Activated CD4-positive, alpha-beta T cell treated with anti-CD3 and anti-CD28 coated beads, Interleukin-2, amount 50 U/mL, for 24 hours (primary cell): ENCODE results near the gene GPC5.

Experiments
- DNase-seq, 2 donors: peaks; one replicate each; pipeline ENCODE4 v3.0.0-alpha.2; 2020; ENCODE audit warnings: low read depth in 1 of 2, low spot score in 1 of 2

GPC5 gene

DNA sequence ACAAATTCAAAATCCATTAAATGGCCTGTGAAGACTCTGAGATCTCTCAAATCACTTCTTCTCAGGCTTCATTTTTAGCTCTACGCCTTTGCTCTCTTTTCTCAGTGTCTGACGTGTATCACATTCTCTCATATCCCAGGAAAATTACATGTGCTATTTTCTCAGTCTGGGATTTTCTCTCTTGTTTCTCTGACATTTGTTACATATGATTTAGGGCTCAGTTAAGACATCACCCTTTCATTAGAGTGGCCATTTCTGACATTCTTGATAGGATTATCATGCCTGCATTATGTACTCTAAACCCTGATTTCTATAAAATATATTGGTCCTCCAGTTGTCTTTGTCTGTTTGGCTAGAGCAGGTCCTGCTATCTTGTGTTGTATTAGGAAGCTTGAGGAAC is 136.6 kb downstream of the GPC5 start:
- no peak for DNase-seq

DNA sequence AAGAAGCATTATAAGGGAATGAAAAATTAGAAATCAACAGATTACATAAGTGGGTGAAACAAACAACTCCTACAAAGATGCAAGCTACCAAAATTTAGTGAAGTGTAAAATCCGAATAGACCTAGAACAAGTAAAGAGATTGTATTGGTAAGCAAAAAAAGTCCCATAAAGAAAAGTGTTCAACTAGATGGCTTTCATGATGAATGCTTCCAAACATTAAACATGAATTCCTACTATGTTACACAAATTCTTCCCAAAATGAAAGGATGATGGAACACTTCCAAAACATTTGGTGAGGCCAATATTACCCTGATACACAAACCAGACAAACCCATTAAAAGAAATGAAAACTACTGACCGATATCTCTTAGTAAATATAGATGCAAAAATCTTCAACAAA is 139.0 kb downstream of the GPC5 start:
- DNase-seq, result no peak

DNA sequence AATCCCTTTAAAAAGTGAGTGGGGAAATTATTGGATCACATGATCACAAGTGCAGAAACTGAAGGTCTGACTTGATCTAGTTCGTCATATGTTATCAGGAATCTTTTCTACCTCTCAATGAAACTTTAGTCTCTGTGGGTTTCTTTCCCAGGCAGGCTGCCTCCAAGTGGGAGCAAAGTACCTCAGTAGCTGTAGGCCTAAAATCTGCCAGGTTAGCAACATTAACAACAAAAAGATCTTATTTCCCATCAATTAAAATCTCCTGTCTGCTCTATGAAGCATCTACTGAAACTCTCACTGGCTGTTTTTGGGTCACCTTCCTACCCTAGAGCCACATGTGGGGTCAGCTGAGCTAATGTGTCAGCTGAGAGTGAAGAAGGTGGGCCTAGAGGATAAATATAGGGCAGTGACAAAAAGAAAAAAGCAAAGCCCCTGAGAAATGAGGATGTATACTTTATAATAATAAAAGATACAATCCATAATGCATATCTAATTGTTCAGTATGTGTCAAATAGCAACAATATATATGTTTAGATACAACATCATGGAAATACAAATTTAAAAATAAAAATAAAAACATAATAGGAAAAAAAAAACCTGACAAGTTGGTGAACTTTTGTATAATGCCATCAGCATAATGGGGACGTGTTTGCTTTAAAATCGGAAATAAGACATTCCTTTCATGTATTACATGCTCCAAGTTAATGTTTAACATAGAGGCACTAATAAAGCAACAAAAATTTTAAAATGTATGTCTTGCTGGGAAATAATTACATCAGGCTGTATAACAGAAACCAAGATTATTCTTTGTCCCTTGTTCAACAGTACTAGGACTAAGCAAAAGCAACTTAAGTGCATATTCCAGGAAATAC is 141.1 kb downstream of the GPC5 start:
- no peak for DNase-seq

DNA sequence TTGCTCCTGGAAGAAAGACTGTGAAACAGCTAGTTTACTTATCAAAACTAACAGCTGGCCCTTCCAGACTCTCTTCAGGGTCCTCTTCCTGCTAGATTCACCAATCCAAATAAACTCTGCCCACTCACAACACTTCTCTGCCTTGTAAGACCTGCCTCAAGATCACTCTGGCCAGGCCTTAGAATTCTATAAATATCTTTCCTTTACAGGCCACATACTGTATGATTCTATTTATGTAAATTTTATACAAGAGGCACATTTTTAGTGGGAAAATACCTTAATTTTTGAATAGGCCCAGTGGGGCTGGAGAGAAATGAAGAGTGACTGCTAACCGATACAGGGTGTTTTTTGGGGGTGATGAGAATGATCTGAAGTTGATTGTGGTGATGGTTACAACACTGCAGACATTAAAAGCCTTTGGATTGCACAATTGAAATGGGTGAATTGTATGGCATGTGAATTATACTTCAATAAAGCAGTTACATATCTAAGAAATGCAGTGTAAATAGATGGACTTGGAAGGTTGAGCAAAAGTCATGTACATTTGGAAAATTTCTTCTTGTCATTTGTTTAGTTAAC is 141.8 kb downstream of the GPC5 start:
- DNase-seq, result no peak

DNA sequence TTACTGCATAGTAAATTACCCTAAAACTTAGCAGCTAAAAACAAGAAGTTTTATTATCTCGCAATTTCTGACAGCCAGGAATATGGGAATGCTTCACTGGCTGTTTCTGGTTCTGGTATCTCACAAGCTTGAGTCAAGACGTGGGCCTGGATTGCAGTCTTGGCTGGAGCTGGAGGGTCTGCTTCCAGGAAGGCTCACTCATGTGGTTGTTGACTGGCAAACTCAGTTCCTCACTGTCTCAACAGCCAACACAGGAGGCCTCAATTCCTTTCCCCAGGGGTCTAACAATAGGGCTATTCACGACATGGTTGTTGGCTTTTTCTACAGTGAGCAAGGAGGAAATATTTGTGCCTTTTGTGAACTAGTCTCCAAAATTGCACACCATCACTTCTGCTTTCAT is 146.3 kb downstream of the GPC5 start:
- DNase-seq, result no peak

DNA sequence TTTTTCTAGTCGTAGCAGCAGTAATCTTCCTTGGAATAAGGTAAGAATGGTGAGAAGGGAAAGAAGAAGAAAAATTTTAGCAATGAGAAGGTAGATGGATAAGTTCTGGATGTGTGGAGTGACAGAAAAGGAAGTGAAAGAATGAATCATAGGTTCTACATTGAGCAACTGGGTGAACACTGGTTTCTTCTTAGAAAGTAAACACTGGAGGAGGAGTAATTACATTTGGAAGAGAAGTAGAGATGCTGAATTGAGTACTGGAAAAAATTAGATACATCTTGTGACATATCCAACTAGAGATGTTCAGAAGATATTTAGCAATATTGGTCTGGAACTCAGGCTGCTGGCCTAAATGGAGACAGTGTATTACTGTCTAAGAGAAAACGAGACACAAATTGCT is 148.5 kb downstream of the GPC5 start:
- DNase-seq, result no peak

DNA sequence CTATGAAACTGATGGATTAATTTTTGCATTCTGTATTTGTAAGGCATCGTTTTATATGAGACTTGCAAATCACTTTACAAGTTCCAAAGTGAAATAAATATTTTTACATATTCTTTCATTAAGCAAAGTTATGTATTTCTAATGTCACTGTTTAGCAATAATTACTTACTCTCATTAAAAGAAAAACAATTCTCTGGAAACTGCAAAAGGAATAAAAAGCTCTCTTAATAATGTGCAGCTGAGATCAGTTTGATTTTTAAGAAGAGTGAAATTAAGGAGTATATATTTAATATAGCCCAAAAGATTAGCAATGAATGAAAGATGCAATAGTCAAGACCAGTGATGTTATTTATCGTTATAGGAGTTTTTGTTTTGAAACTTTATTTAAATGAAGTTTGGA is 155.2 kb downstream of the GPC5 start:
- DNase-seq, result no peak

DNA sequence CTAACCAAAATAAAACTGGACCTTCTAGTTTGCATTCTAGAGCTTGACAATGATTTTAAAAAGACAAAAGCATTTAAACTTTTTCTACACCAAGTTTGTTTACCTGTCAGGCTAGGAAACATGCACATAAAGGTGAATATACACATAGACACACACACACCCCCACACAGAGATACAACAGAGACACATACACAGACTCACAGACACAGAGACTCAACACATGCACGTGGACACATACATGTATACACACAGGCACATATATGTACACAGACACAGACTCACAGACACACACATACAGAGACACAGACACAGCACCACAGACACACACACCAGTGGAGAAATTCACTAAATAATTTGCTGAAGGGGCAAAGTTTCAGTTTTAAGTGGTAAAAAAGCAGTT is 155.7 kb downstream of the GPC5 start:
- no peak for DNase-seq

DNA sequence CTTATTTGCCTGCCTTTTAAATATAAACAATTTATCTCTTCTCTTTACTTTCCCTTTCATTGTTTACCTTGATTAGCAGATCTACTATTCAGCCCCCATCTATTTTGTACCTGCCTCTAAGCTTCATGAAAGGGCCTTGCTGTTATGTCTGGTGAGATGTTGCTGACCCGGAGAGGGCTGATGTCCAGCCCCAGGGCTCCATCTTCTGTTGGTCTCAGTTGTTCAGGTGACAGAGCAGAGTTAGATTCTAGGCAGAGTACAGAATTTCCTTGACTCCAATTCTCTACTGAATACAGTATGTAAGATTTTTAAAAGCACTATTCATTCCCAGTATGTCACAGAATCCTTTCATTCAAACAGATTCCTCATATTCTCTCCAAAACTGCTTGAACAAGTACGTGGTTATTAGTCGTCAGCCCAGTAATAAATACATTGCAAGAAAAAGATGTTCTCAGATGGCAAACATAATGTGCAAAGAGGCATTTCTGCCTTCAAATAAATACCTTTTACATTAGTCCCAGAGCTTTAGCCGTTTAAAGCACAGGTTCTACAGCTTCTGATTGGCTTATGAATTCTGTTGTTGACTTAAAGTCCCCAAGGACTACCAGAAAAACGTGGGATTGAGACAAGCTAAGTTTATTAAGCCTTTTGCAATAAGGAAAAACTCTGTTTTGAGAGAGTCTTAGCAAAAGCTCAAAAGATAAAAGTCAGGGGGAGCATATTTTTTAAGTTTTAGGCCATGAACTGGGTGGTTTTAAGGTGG is 159.1 kb downstream of the GPC5 start:
- no peak for DNase-seq

DNA sequence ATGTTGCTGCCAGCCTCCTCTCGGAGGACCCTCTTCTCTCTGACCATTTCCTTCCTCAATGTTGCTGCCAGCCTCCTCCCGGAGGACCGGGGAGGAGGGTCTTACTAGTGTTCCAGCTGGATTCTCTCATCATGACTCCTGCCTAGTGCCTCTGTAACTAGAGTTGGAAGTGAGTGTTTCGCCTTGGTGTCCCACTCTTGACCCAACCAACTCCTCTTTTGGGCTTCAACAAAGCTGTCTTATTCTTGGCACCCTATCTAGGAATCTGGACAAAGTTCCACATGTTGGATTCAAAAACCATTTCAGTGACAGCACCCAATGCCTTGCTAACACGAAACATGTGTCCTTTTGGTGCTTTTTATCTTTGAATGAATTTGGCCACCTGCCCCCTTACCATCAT is 165.4 kb downstream of the GPC5 start:
- DNase-seq, result no peak

DNA sequence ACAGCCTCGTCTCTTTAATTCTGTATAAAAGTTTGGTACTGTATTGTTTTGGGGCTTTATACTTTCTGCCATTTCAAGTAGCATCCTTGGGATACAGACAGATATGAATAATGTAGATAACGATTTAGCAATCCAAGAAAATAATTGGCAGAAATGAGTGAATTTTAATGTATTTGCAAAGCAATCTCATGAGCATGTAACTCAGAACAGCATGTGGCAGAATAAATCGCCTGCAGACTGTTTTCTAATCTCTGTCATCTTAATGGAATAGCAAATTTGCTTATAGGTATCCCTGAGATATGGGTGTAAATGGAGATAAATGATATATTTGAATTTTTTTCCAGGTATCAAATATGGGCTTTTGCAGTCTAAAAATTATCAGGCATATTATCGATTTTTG is 166.0 kb downstream of the GPC5 start:
- DNase-seq, result no peak

DNA sequence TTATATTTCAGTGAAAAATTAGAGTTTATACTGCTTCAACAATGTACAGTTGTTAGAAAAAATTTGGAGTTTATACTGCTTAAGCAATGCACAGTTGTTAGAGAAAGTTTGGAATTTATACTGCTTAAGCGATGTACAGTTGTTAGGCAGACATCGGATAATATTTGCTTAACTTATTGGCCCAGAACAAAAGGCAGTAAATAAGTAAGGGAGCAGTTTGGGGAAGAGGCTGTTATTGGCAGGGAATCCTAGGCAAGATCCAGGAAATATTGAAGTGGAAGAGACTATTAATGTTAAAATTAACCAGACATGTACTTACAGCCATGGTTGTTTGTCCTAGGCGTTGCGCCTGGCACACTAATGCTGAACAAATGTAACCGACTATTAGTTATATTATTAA is 166.9 kb downstream of the GPC5 start:
- DNase-seq, result no peak

DNA sequence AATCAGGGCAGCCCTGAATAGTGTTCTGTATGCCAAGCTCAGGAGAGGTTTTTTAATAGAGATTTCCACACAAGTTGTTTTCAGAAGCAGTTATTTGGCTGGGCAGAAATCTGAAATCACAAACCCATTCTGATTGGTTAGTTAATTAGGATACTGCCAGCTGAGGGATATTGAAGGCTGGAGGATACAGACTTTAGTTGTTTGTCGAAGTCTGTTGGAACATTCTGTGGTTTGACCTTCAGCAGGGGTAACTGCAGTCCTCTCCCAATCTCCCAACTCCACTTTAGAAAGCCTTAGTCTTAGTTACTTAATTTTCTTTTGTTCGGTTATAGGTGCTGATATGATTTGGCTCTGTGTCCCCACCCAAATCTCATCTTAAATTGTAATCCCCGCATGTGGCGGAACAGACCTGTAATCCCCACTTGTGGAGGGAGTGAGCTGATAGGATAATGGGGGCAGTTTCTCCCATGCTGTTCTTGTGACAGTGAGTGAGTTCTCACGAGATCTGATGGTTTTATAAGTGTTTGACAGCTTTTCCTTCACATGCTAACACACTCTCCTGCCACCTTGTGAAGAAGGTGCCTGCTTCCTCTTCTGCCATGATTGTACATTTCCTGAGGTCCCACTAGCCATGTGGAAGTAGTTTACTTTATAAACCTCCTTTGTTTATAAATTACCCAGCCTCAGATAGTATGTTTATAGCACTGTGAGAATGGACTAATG is 169.2 kb downstream of the GPC5 start:
- DNase-seq, result no peak

DNA sequence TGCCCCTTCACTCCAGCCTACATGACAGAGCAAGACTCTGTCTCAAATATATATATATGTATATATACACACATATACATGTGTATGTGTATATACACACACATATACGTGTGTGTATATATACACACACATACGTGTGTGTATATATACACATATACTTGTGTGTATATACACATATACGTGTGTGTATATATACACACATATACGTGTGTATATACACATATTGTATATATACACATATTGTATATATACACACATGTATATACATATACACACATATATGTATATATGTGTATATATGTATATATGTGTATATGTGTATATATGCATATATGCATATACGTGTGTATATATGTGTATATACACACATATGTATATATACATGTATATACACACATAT is 173.3 kb downstream of the GPC5 start:
- DNase-seq, result no peak

DNA sequence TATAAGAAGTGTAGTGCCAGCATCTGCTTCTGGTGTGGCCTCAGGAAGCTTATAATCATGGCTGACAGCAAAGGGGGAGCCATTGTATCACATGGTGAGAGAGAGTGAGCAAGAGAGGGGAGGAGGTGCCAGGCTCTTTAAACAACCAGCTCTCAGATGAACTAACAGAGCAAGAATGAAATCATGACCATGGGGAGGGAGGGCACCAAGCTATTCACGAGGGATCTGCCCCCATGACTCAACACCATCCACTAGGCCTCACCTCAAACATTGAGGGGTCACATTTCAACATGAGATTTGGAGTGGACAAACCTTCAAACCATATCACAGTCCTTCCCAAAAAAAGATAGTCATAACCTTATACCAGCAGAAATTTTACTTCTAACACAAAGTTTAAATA is 174.0 kb downstream of the GPC5 start:
- DNase-seq, result no peak

DNA sequence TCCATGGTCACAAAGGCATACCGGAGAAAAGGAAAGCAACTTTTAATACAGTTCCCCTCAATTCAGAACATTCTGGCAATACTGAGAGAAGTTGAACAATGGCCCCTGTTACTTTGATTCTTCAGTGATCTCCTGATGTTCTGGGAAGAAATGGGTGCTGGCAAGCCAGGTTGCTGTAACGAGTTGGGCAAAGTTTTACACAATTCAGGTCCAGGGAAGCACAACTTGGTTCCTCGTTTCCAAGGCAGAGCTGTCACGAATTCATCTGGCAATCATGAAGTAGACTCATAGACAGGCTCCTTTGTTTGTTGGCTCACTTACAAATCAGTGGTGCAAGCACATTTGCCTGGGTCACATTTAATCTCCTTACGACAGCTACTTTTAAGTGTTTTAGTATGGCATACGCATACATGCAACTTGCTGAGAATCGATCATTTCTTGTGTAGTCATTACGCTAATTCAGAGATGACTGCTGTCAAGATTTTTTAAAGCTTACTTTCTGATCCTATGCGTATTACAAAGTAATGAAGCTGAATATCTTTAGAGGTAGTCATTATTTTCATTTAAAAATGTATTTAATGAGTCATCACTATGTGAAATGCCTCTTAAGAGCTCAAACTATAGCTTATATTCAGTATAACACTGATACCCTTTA is 174.7 kb downstream of the GPC5 start:
- no peak for DNase-seq

DNA sequence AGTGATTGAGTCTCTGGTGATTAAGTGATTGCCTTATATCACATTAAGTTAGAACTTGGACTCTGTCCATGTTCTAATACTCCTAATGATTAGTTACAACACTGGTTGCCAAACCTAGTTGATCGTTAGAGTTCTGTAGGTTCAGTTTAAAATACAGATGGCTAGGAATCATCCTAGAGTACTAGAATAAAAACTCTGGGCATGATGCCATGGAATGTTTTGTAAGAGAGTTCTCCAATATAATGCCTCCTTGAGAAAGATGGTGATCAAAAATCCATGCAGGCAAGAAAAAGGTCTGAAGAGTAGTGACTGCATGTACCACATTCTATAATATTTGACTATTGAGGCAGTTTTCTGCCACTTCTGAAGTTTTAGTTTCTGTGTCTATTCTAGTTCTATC is 176.3 kb downstream of the GPC5 start:
- DNase-seq, result no peak

DNA sequence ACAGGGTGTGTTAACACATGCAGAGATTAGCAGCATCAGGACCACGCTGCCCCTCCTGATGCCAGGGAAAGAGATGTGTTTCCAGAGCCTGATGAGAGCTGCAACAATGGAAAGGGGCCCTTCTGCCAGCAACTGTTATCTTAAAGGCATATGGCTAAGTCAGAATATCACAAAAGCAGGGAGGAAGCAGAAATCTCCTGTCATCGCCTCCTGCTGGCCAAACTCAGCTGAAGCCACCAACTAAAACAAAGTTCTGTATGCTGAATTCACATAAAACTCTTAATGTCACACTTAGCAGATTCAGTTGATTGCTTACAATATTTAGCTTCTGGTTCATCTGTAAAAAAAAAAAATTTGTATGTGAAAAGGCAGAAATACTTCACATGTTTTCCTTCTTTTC is 178.2 kb downstream of the GPC5 start:
- DNase-seq, result no peak

DNA sequence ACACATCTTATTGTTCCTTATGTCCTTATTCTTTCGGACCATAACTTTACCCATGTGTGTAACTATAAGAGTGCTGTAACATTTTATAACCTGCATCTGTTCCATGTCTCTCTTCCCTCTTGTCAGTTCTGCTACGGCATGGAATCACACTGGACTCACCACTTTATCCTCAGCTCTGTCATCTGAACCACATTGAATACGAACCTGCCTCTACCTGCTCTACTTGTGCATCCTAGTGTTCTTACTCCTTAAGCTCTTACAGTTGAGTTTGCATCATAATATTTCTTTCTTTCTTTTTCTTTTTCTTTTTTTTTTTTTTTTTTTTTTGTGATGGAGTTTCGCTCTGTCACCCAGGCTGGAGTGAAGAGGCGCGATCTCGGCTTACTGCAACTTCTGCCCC is 180.9 kb downstream of the GPC5 start:
- DNase-seq, result no peak

DNA sequence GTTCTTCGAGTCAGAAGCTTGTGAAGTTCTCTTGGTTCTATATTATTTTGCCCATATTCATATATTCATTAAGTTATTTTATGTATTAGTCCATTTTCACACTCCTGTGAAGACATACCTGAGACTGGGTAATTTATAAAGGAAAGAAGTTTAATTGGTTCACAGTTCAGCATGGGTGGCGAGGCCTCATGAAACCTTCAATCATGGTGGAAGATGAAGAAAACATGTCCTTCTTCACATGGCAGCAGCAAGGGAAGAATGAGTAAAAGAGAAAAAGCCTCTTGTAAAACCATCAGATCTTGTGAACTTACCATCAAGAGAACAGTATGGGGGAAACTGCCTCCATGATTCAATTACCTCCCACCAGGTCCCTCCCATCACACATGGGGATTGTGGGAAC is 182.3 kb downstream of the GPC5 start:
- no peak for DNase-seq

DNA sequence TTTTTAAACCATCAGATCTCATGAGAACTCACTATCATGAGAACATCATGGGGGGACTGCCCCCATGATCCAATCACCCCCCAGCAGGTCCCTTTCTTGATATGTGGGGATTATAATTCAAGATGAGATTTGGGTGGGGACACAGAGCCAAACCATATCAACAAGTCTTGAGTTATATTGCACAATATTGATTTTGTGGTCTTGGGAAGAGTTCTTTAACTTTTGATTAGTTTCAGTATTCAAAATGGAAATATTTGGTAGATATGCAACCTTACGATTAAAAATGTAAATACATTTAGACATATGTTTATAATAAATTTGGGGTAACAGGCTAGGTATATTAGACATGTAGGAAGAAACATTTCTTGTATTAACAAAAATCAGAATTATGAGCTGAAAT is 188.2 kb downstream of the GPC5 start:
- no peak for DNase-seq
